ENCODE results near the gene TNS2. TPM values are rescaled to one million over a fixed set of nuclear protein-coding genes. Genes with fewer than 3 reads are reported as not detected.

TNS2 gene
- total and polyA plus RNA-seq, 9 of the 15 experiments (the other 6 are each of a cell fraction or from before 2014, with no cell fraction given), result 0.28 to 3.1 (median 1.2) TPM; not detected in 1

DNA sequence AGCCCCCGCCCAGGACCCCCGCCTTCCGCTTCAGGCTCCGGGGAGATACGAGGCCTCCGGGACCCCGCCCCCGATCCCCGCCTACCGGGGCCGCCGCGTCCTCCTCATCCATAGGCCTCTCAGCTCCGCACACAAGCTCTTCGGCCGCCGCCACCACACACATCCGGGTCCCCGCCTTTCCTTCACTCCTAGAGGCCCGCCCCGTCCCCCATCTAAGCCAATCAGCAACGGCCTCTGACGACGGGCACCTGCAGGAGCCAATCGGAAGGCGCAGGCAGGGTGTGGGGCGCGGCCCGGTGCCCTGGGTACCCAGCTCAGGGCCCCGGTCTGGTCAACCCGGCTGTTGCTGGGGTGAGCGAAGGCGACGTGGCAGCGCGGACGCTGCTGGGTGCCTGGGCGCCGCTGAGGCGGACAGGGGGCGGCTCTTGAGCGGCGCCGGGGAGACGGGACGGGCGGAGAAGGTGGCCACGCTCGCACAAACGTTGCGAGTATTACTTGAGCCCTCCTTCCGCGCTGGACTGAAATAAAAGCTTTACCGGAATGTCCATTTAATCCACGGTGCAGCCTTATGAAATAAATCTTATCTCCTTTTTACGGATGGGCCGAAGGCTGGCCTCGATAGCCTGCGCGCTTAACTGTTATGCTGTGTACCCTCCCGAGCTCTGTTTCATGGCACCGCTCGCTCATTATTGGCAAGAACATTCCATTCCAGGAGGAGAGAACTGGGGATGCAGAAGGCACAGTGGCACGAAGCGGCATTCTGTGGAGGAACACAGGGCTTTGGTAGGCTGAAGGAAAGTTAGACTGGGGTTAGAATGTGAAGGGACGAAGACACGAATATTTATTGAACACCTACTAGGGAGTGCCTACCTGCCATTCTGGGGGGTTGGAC lies 29.6 kb downstream of the TNS2 start, which contains the start of gene SPRYD3 (continued):
- TF ChIP-seq, protein P1, sequence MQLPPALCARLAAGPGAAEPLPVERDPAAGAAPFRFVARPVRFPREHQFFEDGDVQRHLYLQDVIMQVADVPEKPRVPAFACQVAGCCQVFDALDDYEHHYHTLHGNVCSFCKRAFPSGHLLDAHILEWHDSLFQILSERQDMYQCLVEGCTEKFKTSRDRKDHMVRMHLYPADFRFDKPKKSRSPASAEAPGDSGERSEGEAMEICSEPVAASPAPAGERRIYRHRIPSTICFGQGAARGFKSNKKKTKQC (CRISPR knock-in tag; IDR thresholded peaks at IDR 0.05), result no peak
- TF ChIP-seq, protein P2, sequence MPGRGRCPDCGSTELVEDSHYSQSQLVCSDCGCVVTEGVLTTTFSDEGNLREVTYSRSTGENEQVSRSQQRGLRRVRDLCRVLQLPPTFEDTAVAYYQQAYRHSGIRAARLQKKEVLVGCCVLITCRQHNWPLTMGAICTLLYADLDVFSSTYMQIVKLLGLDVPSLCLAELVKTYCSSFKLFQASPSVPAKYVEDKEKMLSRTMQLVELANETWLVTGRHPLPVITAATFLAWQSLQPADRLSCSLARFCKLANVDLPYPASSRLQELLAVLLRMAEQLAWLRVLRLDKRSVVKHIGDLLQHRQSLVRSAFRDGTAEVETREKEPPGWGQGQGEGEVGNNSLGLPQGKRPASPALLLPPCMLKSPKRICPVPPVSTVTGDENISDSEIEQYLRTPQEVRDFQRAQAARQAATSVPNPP (IDR thresholded peaks at IDR 0.05; ENCODE audit: borderline replicate concordance, insufficient read depth, insufficient read length), result no peak
- no peak for TF ChIP-seq SREBF2 (CRISPR knock-in tag; IDR thresholded peaks at IDR 0.05)
- peak; percentile 56 for TF ChIP-seq TAF1 (IDR thresholded peaks at IDR 0.05; ENCODE audit: control insufficient read depth, extremely low read depth, insufficient read depth, low read length, severe bottlenecking)
- no peak for TF ChIP-seq PTRF (tag; IDR thresholded peaks at IDR 0.05)
- TF ChIP-seq ILF3 (IDR thresholded peaks at IDR 0.05; ENCODE audit: borderline replicate concordance), result no peak
- no peak for TF ChIP-seq ZNF766 (CRISPR knock-in tag; conservative IDR thresholded peaks at IDR 0.05)
- TF ChIP-seq ZNF121 (CRISPR knock-in tag; conservative IDR thresholded peaks at IDR 0.05), result no peak
- no peak for TF ChIP-seq BMI1 (IDR thresholded peaks at IDR 0.05; ENCODE audit: low read length)
- no peak for TF ChIP-seq RBM39 (optimal IDR thresholded peaks at IDR 0.05; ENCODE audit: low read depth, low read length)
- TF ChIP-seq NFRKB (IDR thresholded peaks at IDR 0.05; ENCODE audit: low read depth), result no peak
- no peak for TF ChIP-seq PCBP2 (IDR thresholded peaks at IDR 0.05; ENCODE audit: low read depth, low read length, poor library complexity, severe bottlenecking)
- TF ChIP-seq, protein P3, sequence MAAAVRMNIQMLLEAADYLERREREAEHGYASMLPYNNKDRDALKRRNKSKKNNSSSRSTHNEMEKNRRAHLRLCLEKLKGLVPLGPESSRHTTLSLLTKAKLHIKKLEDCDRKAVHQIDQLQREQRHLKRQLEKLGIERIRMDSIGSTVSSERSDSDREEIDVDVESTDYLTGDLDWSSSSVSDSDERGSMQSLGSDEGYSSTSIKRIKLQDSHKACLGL (CRISPR knock-in tag; IDR thresholded peaks at IDR 0.05; ENCODE audit: borderline replicate concordance, poor library complexity, severe bottlenecking), result no peak
- no peak for TF ChIP-seq CEBPB (tag; IDR thresholded peaks at IDR 0.05)
- peak; percentile 59 for TF ChIP-seq CREM (IDR thresholded peaks at IDR 0.05; ENCODE audit: low read depth)
- TF ChIP-seq HLTF (IDR thresholded peaks at IDR 0.05), result no peak
- TF ChIP-seq, protein P4, sequence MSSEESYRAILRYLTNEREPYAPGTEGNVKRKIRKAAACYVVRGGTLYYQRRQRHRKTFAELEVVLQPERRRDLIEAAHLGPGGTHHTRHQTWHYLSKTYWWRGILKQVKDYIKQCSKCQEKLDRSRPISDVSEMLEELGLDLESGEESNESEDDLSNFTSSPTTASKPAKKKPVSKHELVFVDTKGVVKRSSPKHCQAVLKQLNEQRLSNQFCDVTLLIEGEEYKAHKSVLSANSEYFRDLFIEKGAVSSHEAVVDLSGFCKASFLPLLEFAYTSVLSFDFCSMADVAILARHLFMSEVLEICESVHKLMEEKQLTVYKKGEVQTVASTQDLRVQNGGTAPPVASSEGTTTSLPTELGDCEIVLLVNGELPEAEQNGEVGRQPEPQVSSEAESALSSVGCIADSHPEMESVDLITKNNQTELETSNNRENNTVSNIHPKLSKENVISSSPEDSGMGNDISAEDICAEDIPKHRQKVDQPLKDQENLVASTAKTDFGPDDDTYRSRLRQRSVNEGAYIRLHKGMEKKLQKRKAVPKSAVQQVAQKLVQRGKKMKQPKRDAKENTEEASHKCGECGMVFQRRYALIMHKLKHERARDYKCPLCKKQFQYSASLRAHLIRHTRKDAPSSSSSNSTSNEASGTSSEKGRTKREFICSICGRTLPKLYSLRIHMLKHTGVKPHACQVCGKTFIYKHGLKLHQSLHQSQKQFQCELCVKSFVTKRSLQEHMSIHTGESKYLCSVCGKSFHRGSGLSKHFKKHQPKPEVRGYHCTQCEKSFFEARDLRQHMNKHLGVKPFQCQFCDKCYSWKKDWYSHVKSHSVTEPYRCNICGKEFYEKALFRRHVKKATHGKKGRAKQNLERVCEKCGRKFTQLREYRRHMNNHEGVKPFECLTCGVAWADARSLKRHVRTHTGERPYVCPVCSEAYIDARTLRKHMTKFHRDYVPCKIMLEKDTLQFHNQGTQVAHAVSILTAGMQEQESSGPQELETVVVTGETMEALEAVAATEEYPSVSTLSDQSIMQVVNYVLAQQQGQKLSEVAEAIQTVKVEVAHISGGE (CRISPR knock-in tag; IDR thresholded peaks at IDR 0.05), result peak in 1 of 3 experiments; percentile 73; a peak in 2 of 6 replicates
- no peak for TF ChIP-seq FOXA3 (CRISPR knock-in tag; conservative IDR thresholded peaks at IDR 0.05 in 1 of 2, IDR thresholded peaks at IDR 0.05 in 1 of 2)
- TF ChIP-seq CXXC5 (CRISPR knock-in tag; IDR thresholded peaks at IDR 0.05), result peak; percentile 71
- no peak for TF ChIP-seq TOE1 (IDR thresholded peaks at IDR 0.05; ENCODE audit: borderline replicate concordance)
- TF ChIP-seq TOE1 (CRISPR knock-in tag; IDR thresholded peaks at IDR 0.05; ENCODE audit: borderline replicate concordance, low read depth), result no peak
